ENCODE data around the gene PSMB2. TPM values are rescaled to one million over a fixed set of nuclear protein-coding genes. Genes with fewer than 3 reads are reported as not detected.

The PSMB2 gene
- total RNA-seq, 1 donor from 2014 or later, result 69.9 TPM

GRCh38 chr1:35555601-35556477 is 85.5 kb downstream of the PSMB2 start:
- H3K4me3 Mint-ChIP-seq (ENCODE audit: unreplicated experiment), result peak overlapping the region; percentile 94
- peak overlapping the region; percentile 48 for H3K27ac Mint-ChIP-seq (ENCODE audit: unreplicated experiment)
- H3K27me3 Mint-ChIP-seq (ENCODE audit: unreplicated experiment), result peaks cover 11% of the 10 kb centered on the region
- H3K4me1 Mint-ChIP-seq (ENCODE audit: unreplicated experiment), result peaks cover 24% of the 10 kb centered on the region
- no peak for TF ChIP-seq CTCF (IDR thresholded peaks at IDR 0.05; ENCODE audit: unreplicated experiment)
- H3K9me3 Mint-ChIP-seq (ENCODE audit: unreplicated experiment), result no peaks in the 10 kb centered on the region
- peaks cover 13% of the 10 kb centered on the region for H3K36me3 Mint-ChIP-seq (ENCODE audit: low read depth, unreplicated experiment)
- DNase-seq (ENCODE audit: low spot score), result no peak

- no peaks in the 10 kb centered on the region for H3K9me3 Mint-ChIP-seq (ENCODE audit: unreplicated experiment)
- peaks cover 13% of the 10 kb centered on the region for H3K36me3 Mint-ChIP-seq (ENCODE audit: low read depth, unreplicated experiment)
- TF ChIP-seq CTCF (IDR thresholded peaks at IDR 0.05; ENCODE audit: unreplicated experiment), result no peak
- H3K4me1 Mint-ChIP-seq (ENCODE audit: unreplicated experiment), result peaks cover 24% of the 10 kb centered on the region
- peaks cover 9% of the 10 kb centered on the region for H3K27me3 Mint-ChIP-seq (ENCODE audit: unreplicated experiment)
- H3K4me3 Mint-ChIP-seq (ENCODE audit: unreplicated experiment), result peak overlapping the region; percentile 53
- no peak overlapping the region for H3K27ac Mint-ChIP-seq (ENCODE audit: unreplicated experiment)
- no peak for DNase-seq (ENCODE audit: low spot score)
These were observed 86.1 kb downstream of the PSMB2 start for GRCh38 chr1:35555212-35555584.

- Mint-ChIP-seq H3K4me1 (ENCODE audit: unreplicated experiment) (peaks cover 24% of the 10 kb centered on the region), H3K4me3 (ENCODE audit: unreplicated experiment) (no peak overlapping the region), H3K36me3 (ENCODE audit: low read depth, unreplicated experiment) (peaks cover 15% of the 10 kb centered on the region), H3K27me3 (ENCODE audit: unreplicated experiment) (peaks cover 5% of the 10 kb centered on the region), H3K9me3 (ENCODE audit: unreplicated experiment) (no peaks in the 10 kb centered on the region), H3K27ac (ENCODE audit: unreplicated experiment) (peak overlapping the region; percentile 54)
- DNase-seq (ENCODE audit: low spot score), result no peak
- no peak for TF ChIP-seq CTCF (IDR thresholded peaks at IDR 0.05; ENCODE audit: unreplicated experiment)
These were observed 86.8 kb downstream of the PSMB2 start for GRCh38 chr1:35554266-35555211.

GRCh38 chr1:35553851-35554250 is 87.5 kb downstream of the PSMB2 start:
- H3K36me3 Mint-ChIP-seq (ENCODE audit: low read depth, unreplicated experiment), result peaks cover 19% of the 10 kb centered on the region
- no peak overlapping the region for H3K4me3 Mint-ChIP-seq (ENCODE audit: unreplicated experiment)
- H3K27ac Mint-ChIP-seq (ENCODE audit: unreplicated experiment), result no peak overlapping the region
- peaks cover 3% of the 10 kb centered on the region for H3K27me3 Mint-ChIP-seq (ENCODE audit: unreplicated experiment)
- H3K9me3 Mint-ChIP-seq (ENCODE audit: unreplicated experiment), result no peaks in the 10 kb centered on the region
- no peak for TF ChIP-seq CTCF (IDR thresholded peaks at IDR 0.05; ENCODE audit: unreplicated experiment)
- peaks cover 24% of the 10 kb centered on the region for H3K4me1 Mint-ChIP-seq (ENCODE audit: unreplicated experiment)
- DNase-seq (ENCODE audit: low spot score), result no peak

Other genes with a start within 250 kb of the PSMB2 start
- gene KIAA0319L, start 84.1 kb downstream of the PSMB2 start, total RNA-seq (ENCODE audit: unreplicated experiment), result 69.2 TPM
- gene NCDN, start 83.7 kb downstream of the PSMB2 start, total RNA-seq (ENCODE audit: unreplicated experiment), result 21.6 TPM
- 3.6 TPM for gene TFAP2E, start 68.2 kb downstream of the PSMB2 start, total RNA-seq (ENCODE audit: unreplicated experiment)
- 13.5 TPM for gene C1orf216, start 77.4 kb upstream of the PSMB2 start, total RNA-seq (ENCODE audit: unreplicated experiment)
- gene CLSPN, start 128.5 kb upstream of the PSMB2 start, total RNA-seq (ENCODE audit: unreplicated experiment), result 12.3 TPM
- gene AGO4, start 166.5 kb upstream of the PSMB2 start, total RNA-seq (ENCODE audit: unreplicated experiment), result 26.6 TPM
- gene AGO1, start 241.7 kb upstream of the PSMB2 start, total RNA-seq (ENCODE audit: unreplicated experiment), result 41.1 TPM

Data from endothelial cell (in vitro differentiated cells).